CD4-positive, alpha-beta T cell treated with Interleukin-6 at 100 ng/mL for 8 hours (primary cell): ENCODE data around the gene ZNF302.
A peak's percentile ranks its signal among the peaks of the same experiment; 100 is the strongest.

Source experiments
- DNase-seq: peaks from one replicate; pipeline ENCODE4 v3.0.0-alpha.2; 2020; ENCODE audit warnings: mixed read lengths, low spot score

ZNF302 gene

GRCh38 chr19:34732612-34733211, 55.2 kb downstream of the ZNF302 start:
- DNase-seq, result no peak

GRCh38 chr19:34733266-34733745, 55.8 kb downstream of the ZNF302 start:
- DNase-seq, result no peak

- DNase-seq, result peak; percentile 75
Observed at GRCh38 chr19:34733746-34734536, 56.5 kb downstream of the ZNF302 start, which contains the start of gene ZNF181. ZNF181 (plus strand) TSS chr19:34734243; CDS start chr19:34735038, 795 bp downstream.

- no peak for DNase-seq
Observed at GRCh38 chr19:34734537-34735103, 57.1 kb downstream of the ZNF302 start.
